GM19395 (cell line): ENCODE results near the gene RXRB.

Experiments used
- ATAC-seq: cut with Tn5 transposase; IDR thresholded peaks from one replicate; pipeline ENCODE4 v1.9.1; 2021; ENCODE audit warnings: mild to moderate bottlenecking, moderate library complexity; ENCODE audit not compliant: unreplicated experiment

RXRB gene

DNA sequence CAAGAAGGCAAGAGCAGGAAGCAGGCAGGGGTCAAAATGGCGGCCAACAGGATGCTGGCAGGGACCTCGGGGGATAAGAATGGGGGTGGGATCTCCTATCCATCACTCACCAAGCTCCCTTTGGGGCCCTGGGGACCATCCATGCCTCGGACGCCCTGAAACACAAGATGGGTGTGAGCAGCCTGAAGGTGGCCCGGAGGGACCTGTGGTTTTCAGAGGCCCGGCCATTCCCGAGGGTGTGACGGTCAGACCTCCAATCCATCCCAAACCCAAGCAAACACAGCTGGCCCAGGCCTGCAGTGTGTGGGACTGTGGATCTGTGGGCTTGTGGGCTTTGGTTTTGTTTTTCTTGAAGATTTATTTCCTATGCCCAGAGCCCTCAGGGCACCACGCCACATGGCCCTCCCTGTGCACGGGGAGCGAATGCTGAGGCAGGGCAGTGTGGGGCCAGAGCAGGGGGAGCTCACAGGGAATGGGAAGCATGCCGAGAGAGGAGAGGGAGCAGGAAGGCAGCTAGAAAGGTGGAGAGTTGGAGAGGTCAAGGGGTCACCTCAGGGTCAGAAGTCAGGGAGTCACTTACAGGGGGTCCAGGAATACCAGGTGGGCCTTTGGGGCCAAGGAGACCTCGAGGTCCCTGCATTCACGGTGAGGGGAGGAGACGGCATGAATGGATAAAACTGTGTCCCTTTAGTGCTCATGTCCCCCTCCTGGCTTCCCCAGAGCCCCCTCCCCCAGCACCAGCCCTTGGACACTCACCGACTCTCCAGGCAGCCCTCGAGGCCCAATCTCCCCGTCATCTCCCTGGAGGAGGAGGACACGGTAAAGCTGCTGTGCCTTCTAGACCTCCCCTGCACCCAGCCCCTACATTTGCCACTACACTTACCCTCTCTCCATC lies 22.7 kb downstream of the RXRB start:
- ATAC-seq = no peak

DNA sequence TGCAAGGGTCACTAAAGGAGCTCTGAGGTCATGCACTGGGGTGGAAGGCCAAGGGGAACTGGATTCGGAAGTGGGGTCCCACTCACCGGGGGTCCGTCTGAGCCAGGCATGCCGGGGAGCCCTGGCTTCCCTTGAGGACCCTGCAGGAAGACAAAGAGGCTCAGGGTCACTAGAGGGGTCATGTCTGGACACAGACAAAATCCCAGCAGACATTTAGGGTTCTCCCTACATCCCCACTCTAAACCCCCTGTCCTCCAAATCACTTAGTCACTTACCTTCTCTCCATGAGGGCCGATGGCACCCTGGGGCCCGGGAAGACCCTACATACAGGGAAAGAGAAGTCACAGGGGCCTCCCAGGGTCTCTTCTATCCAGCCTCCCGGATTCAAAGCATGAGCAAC lies 23.6 kb downstream of the RXRB start:
- no peak for ATAC-seq

DNA sequence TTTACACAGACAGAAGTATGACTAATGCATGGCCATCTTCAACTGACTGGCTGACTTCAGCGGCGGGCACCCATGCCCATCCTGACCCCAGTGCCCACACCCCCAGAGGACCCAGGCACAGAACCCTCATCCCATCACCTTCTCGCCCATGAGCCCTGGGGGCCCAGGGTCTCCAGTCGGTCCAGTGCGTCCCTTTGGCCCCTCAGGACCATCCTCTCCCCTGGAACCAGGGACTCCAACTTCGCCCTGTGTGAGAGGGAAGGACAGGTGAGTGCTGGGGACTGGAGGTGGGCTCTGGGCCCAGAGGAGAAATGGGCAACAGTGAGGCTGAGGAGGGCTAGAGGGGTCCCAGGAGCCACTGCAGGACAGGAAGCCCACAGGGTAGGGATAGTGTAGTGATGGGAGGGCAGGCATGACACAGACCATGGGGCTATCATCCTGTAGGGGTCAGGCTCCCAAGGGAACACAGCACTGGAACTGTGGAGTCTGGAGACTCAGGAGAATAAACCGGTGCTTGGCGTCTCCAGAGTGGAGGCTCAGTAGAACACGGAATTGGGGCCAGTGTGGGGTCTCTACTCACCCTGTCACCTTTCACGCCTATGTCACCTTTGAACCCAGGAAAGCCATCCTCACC lies 24.9 kb downstream of the RXRB start:
- ATAC-seq = no peak

DNA sequence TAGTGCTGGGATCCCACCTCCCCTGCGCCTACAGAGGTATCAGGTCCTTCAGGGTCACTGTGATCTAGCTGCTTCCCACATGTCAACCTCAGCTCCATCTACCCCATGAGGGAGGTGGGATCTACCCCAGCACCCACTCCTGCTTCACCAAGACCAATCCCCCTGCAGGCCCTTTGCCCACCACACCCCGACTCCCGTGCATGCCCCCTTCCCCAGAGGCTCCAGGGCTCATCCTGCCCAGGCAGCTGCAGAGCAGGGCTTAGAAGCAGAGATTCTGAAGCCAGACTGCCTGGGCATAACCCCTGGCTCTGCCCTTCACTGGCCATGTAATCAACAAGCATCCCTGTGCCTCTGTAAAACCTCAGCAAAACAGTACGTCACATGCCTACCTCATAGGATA lies 25.7 kb downstream of the RXRB start:
- ATAC-seq = no peak

DNA sequence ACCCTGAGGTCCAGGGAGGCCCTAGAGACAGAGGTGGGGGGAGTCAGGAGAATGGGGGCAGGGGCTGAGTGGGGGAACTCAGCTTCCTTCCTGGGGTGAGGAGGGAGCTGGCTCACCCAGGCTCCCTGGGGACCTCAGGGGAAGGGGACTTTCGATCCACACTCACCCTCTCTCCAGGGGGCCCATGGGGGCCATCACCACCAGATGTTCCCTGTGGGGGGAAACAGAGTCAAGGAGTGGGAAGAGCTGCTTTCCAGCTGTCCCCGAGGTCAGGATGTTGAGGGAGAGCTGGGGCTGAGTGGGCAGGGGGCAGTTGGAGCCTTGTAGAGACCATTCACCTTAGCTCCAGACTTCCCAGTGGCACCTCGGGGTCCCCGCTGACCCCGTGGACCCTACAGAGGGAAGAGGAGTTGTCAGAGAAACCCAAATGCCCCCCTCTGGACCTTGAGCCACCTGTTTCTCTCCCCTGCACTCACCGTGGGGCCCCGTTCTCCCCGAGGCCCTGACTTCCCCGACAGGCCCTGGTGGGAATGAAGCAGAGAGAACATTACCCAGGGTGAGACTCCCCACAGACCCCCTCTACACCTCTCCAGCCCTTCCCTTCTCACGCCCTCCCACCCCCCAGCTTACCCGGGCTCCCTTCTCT lies 26.8 kb downstream of the RXRB start:
- no peak for ATAC-seq

DNA sequence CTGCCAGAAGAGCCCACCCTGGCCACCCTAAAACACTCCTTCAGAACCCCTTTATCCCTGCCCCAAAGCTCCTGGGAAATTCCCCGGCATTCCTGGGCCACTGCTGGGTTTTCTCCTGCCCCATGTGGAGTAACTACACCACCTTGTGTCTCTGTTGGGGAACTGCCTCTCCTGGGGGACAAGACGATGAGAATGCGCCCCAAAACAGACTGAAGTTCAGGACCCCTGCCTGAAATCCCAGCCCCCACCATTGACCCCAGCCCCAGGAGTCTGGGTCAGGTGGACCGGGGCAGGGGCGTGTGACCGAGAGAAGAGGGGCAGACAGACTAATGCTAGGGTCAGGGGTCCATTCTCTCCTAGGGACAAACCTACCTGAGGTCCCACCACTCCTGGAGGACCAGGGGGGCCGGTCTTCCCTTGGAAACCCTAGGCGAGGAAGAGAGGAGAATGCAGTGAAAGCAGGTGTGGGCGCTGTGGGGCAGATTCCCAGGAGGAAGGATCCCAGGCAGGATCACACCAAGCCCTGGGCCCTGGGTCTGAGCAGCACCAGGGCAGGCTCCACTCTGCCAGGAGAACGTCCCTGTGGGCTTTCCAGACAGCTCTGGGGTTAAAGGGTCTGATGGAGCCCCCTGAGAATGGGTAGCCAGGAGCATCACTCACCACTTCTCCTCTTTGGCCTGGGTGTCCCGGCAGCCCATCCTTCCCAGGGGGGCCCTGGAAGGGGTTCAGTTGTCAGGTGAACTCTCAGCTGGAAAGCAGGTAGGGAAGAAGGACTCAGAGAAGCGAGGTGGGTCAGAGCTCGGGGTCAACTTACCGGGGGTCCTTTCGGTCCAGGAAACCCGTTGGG lies 27.6 kb downstream of the RXRB start:
- ATAC-seq = no peak

DNA sequence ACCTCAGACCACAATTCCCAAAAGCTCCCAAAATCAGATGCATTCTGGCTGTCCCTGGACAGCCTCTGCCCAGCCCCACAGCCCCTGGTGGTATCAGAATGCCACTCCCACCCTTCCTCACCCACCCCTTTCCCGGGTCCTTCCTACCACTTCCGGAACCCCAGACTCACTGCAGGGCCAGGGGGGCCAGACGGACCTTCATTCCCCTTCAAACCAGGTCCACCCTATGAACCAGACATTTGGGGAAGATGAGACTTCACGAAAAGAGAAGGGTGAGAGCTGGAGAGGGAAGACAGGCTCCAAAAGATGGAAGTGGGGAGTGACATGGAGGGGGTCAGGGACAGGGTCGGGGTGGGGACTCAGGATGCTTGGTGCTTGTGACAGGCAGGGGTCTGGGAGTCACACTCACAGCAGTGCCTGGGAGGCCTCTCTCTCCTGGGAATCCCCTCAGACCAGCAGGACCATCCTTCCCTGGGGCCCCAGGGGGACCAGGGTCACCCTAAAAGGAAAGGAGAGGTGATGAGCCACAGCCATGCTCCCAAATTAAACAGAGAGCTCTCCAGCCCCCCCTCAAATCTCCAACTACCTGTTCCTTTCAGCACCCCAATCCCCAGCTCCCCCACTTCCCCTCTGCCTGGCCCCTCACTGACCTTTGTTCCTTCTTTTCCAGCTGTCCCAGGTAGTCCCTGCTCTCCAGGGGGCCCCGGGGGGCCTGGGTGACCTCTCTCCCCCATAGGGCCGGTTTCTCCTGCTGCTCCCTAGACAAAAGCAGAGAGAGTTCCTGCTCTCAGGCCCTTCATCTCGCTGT lies 28.4 kb downstream of the RXRB start:
- no peak for ATAC-seq

DNA sequence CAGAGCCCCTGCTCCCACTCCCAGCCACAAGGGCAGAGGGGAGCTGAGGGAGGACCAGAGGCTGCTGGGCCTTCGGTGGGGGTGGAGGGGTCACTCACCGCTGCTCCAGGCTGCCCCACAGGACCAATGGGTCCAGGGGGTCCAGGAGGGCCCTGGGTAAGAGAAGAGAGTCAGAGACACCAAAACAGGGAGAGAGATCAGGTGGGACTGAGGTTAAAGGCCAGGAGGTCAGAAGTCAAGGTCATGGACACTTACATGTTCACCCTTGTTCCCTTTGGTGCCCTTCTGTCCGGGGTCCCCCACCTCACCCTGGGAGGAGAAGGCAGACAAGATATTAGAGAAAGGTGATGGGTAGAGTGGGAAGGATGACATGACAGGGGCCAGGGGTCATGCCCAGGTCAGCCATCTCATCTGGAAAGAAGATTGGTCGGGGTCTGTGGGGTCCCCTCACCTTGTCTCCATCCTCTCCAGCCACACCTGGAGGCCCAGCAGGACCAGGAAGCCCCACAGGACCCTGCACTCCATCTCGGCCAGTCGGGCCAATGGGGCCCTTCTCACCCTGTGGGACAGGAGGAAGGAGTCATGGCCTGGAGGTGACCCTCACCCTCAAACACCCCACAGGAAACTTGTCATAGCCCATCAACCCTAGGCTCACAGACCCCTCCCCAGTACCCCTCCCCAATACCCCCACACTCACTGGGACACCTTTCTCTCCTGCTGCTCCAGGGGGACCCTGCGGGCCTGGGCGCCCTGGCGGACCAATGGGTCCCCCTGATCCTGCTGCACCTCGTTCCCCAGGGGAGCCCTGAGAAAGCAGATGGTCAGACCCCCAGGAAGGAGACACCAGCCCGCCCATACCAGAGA lies 29.2 kb downstream of the RXRB start:
- ATAC-seq = no peak

DNA sequence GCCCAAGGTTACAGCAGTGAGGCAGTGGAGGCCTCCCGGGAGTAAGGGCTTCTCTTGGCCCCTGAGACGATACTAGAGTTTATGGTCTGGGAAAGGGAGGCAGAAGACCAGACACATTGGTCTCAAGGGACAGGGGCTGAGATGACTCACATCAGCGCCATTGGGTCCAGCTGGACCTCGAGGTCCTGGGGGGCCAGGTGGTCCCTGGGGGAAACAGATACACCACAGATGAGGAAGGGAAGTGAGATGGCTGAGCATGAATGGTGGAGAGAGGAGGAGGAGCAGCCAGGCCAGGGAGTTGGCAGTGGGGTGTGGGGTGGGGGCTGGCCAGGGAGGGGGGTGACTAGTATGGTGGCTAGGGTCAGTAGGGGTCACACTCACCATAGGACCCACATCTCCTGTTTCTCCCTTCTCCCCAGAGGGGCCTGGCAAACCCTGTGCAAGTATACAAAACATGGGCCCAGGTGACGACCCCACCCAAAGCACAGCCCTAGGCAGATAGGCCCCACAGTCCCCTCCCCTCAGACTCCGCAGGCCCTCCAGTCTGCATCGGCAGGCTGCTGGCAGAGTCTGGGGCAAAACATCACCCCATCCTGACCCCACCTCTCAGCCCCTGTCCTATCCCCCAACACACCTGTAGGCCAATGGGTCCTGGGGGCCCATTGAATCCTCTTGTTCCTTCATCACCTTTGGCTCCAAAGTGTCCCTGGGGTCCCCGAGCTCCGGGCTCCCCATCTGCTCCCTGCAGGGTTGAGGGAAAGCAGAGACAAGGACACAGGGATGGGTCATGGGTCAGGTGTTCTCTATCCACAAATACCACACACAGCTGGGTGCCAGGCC lies 30.1 kb downstream of the RXRB start:
- ATAC-seq = no peak

DNA sequence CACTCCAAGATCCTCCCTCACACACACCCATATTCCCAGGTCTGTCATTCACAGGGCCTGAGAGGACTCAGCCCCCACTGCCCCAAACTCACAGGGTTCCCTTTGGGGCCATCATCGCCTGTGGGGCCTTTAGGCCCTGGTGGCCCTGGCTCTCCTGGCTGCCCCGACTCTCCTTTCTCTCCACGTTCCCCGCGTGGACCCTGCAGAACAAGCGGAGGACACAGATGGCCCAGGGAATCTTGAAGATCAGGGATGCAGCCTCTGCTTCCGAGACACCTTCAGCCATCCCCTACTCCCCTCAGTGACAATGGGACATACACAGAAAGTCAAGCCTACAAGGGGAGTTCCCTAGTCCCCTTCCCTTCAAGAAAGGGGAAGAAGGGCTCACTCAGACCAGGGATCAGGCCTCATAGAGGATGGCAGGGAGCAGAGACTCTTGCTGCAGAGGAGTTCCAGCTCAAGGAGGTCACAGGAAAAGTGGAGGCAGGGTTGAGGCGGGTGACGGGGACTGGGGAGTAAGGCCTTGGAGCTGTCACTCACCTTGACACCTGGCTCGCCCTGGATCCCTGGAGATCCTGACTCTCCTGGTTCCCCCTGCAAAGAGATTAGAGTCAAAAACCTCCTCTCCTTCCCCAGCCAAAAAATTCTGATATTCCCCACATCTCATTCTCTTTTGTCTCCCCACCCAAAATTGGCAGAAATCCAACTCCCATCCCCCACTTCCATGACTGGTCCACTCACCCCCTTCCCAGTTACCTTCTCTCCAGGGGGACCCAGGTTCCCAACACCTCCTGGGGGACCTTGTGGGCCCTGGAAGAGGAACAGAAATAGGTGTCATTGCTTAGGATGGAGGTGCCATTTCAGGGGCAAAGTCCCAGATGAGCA lies 30.9 kb downstream of the RXRB start:
- ATAC-seq = no peak

DNA sequence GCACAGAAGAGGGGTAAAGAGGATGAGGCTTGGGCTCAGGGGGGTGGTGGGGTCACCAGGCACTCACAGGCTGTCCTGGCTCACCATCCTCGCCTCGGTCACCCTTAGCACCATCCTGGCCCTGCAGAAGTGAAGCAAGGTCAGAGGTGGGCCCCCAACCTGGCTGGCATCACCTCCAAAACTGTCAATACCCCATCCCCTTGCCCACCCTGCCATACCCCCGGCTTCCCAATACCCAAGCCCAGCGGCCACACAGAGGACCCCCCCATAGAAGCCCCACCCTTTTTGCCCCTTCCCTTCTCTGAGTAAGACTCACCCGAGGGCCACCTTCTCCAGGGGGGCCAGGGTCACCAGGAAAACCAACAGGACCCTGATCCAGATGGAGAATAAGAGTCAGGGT lies 31.8 kb downstream of the RXRB start:
- no peak for ATAC-seq

DNA sequence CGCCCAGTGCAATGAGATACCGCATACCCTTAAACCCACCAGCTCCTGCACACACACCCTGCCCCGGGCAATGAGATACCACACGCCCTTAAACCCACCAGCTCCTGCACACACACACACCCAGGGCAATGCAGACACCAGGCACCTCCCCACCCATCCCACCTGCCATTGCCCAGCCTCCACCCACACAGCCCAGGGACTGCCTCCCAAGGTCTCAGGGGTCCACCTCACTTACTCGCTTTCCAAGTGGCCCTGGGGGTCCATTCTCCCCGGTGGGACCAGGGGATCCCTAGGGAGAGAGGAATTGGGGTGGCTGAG lies 32.2 kb downstream of the RXRB start:
- ATAC-seq = no peak

DNA sequence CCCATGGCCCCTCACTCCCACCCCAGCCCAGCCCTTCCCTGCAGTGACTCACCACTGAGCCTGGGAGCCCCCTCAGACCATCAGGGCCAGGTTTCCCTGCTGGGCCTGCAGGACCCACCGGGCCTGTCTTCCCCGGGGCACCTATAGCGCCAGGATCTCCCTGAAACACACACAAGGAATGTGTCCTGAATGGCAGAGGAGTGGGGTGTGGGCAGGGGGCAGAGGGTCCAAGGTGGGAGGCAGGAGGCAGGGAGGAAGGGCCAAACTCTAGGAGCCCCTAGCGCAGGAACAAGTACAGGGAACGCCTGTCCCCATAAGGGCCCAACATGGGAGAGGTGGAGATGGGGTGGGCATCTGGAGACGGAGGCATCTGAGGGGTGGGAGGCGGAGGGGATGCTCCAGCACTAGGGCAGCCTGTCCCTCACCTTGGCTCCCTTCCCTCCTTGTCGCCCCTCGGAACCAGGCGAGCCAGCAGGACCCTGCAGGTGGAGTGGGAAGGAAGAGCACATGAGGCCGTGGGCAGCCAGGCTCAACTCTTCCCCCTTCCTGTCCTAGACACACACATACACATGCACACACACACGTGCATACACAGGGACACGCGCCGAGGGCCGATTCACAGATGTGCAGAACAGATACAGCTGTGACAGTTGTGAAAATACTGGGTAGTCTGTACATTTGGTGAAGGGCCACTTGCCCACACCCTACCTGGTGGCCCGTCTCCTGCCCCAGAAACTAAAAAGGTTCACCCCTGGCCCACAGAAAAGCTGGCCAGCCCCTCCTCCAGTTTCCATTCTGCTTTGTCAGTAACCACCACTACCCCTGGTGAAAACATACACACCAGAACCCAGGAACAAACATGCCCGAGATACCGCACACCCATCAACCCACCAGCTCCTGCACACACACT lies 32.8 kb downstream of the RXRB start:
- no peak for ATAC-seq

DNA sequence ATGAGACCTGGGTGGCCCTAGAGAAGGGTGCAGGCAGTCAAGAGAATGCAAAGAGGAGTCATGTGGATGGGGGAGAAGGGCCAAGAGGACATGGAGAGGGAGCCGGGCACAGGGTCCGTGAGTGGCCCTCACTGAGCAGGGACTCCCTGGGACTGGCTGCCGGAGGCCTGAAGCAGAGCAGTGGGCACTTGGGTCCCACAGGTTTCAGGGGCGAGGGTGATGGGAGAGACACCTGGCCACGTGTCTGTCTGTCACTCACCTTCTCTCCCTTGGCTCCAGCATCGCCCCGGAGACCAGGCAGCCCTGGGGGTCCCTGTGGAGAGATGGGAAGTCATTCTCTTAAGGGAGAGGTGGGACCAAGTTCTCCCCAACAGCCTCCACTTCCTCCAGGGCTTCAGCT lies 33.7 kb downstream of the RXRB start:
- no peak for ATAC-seq

DNA sequence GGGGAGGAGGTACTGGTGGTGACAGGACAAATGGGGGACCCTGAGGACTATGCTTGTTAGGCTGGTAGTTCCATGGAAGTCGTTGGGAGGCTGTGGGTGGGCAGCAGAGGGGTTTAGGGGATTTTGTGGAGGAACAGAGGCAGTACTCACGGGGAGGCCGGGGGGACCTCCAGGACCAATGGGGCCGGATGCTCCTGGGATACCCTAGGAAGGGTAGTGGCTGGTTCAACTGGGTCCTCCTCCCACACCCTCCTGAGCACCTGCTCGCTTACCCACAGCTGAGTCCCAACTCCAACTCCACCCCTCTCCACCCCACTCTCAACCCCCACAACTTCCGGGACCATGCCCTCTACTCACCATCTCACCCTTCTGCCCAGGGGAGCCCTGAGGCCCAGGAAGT lies 34.1 kb downstream of the RXRB start:
- ATAC-seq = no peak

DNA sequence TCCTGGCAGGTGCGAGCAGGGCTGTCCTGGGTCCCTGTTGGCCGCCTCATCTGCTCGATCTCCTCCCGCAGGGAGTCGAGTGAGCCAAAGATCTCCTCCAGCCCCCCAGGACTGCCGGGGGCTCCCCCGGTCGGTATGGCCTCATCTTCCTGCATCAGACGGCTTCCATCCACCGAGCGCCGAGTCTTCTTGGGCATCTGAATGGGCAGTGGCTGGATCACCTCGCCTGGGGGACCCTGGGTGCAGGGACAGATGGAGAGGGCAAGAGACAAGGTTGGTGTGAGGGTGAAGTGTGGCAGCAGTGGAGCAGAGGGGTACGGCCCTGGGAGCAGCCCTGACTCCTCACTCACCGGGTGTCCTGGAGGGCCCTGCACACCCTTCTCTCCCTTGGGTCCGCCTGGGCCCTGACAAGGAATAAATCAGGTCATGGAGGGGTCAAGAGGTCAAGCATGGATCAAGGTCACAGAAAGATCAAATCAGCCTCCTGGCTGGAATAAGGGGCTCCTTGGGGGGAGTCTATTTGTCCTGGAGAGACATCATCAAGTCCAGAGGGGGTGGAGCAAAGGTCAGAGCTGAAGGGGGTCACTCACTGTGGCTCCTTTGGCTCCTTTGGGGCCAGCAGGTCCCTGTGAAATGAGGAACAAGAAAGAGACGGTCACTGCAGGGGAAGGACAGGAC lies 34.7 kb downstream of the RXRB start:
- ATAC-seq = no peak
